SKM-1 (cell line): ENCODE data around the gene ZNF74.

Source experiments
- DNase-seq: peaks from one replicate; lab custom pipeline; 2025; ENCODE audit not compliant: unreplicated experiment; lab: John Stamatoyannopoulos, UW

Gene ZNF74

GRCh38 chr22:20418211-20418788 is 24.3 kb downstream of the ZNF74 start:
- DNase-seq: peak; percentile 43

- DNase-seq: no peak
Measured at GRCh38 chr22:20419664-20419951, 25.7 kb downstream of the ZNF74 start.

- no peak for DNase-seq
Measured at GRCh38 chr22:20420157-20420842, 26.3 kb downstream of the ZNF74 start.

GRCh38 chr22:20421507-20421874 is 27.5 kb downstream of the ZNF74 start:
- DNase-seq: no peak

GRCh38 chr22:20422271-20423007 is 28.5 kb downstream of the ZNF74 start:
- DNase-seq: no peak

GRCh38 chr22:20423008-20423905 is 29.3 kb downstream of the ZNF74 start:
- no peak for DNase-seq

- DNase-seq: no peak
Measured at GRCh38 chr22:20423906-20424551, 30.1 kb downstream of the ZNF74 start.

GRCh38 chr22:20424568-20424931 is 30.6 kb downstream of the ZNF74 start:
- no peak for DNase-seq

GRCh38 chr22:20424932-20425565 is 31.1 kb downstream of the ZNF74 start:
- DNase-seq: no peak

- DNase-seq: no peak
Measured at GRCh38 chr22:20425566-20426258, 31.8 kb downstream of the ZNF74 start.

- DNase-seq: no peak
Measured at GRCh38 chr22:20426259-20426615, 32.3 kb downstream of the ZNF74 start.

- DNase-seq: no peak
Measured at GRCh38 chr22:20427104-20427944, 33.4 kb downstream of the ZNF74 start.

GRCh38 chr22:20427945-20428417 is 34.0 kb downstream of the ZNF74 start:
- DNase-seq: no peak

GRCh38 chr22:20428496-20429253 is 34.7 kb downstream of the ZNF74 start:
- no peak for DNase-seq

GRCh38 chr22:20429254-20430100 is 35.5 kb downstream of the ZNF74 start:
- no peak for DNase-seq

- no peak for DNase-seq
Measured at GRCh38 chr22:20430101-20430719, 36.3 kb downstream of the ZNF74 start.
